ENCODE data around the gene C5orf52. TPM values are rescaled to one million over a fixed set of nuclear protein-coding genes. Genes with fewer than 3 reads are reported as not detected.
A peak's percentile ranks its signal among the peaks of the same experiment; 100 is the strongest.

C5orf52 gene
- total and polyA plus RNA-seq, 2 donors (not counting 1 experiment from before 2014, with no cell fraction given): not detected

GRCh38 chr5:157659868-157660660 lies 11.3 kb upstream of the C5orf52 start:
- H3K4me1 ChIP-seq (ENCODE audit: control insufficient read depth, extremely low read depth, insufficient read depth, low read length): no peaks in the 10 kb centered on the region
- no peak overlapping the region for H3K27ac ChIP-seq (ENCODE audit: insufficient read depth, low read length)
- H3K36me3 ChIP-seq (ENCODE audit: control insufficient read depth, insufficient read depth, low read length): no peaks in the 10 kb centered on the region
- no peak overlapping the region for H3K4me3 ChIP-seq (replicated peaks in 1 of 4; ENCODE audit: control extremely low read depth in 1 of 4, insufficient read depth in 1 of 4, low read depth in 3 of 4, low read length in 4 of 4)
- H3K27me3 ChIP-seq (ENCODE audit: control insufficient read depth, insufficient read depth, low read length): no peaks in the 10 kb centered on the region
- TF ChIP-seq EZH2 (IDR thresholded peaks at IDR 0.05; ENCODE audit: low read length, missing control alignments): no peak
- TF ChIP-seq, protein P1, sequence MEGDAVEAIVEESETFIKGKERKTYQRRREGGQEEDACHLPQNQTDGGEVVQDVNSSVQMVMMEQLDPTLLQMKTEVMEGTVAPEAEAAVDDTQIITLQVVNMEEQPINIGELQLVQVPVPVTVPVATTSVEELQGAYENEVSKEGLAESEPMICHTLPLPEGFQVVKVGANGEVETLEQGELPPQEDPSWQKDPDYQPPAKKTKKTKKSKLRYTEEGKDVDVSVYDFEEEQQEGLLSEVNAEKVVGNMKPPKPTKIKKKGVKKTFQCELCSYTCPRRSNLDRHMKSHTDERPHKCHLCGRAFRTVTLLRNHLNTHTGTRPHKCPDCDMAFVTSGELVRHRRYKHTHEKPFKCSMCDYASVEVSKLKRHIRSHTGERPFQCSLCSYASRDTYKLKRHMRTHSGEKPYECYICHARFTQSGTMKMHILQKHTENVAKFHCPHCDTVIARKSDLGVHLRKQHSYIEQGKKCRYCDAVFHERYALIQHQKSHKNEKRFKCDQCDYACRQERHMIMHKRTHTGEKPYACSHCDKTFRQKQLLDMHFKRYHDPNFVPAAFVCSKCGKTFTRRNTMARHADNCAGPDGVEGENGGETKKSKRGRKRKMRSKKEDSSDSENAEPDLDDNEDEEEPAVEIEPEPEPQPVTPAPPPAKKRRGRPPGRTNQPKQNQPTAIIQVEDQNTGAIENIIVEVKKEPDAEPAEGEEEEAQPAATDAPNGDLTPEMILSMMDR (conservative IDR thresholded peaks at IDR 0.05 in 1 of 2, IDR thresholded peaks at IDR 0.05 in 1 of 2; ENCODE audit: low read depth in 1 of 2, low read length in 2 of 2): no peak
- H3K9ac ChIP-seq (ENCODE audit: insufficient read depth, low read length): no peak overlapping the region
- H3K79me2 ChIP-seq (ENCODE audit: control insufficient read depth, insufficient read depth, low read length): no peaks in the 10 kb centered on the region
- no peaks in the 10 kb centered on the region for H4K20me1 ChIP-seq (ENCODE audit: control insufficient read depth, extremely low read depth, insufficient read depth, low read length)
- no peak for DNase-seq (ENCODE audit: low read depth in 2 of 2)
- no peak overlapping the region for H2AFZ ChIP-seq (ENCODE audit: low read length)
- H3K4me2 ChIP-seq (ENCODE audit: extremely low read depth, insufficient read depth, low read length): no peak overlapping the region
- no peaks in the 10 kb centered on the region for H3K9me3 ChIP-seq (ENCODE audit: control insufficient read depth, insufficient read depth, low read depth, low read length)

DNA sequence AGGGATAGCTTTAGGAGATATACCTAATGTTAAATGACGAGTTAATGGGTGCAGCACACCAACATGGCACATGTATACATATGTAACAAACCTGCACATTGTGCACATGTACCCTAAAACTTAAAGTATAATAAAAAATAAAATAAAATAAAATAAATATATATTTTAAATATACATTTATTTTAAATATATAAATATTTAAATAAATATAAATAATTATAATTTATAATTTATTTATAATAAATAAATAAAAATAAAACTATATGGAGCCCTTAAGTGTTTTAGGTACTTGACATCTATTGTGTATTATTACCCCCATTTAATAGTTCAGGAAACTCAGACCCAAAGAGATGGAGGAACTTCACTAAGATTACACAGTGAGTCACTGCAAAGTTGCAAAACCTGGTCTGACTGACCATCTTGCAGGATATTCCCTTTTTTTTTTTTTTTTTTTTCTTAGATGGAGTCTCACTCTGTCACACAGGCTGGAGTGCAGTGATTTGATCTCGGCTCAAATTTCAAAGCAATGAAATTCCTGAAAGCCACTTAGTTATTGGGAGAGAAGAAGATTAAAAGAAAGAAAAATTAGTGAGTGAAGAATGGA lies 5.8 kb upstream of the C5orf52 start:
- DNase-seq (ENCODE audit: low read depth in 2 of 2): peak; percentile 73 to 85
- H3K9me3 ChIP-seq (ENCODE audit: control insufficient read depth, insufficient read depth, low read depth, low read length): no peaks in the 10 kb centered on the region
- no peak overlapping the region for H3K4me3 ChIP-seq (replicated peaks in 1 of 4; ENCODE audit: control extremely low read depth in 1 of 4, insufficient read depth in 1 of 4, low read depth in 3 of 4, low read length in 4 of 4)
- H2AFZ ChIP-seq (ENCODE audit: low read length): no peak overlapping the region
- TF ChIP-seq, protein P1 (conservative IDR thresholded peaks at IDR 0.05 in 1 of 2, IDR thresholded peaks at IDR 0.05 in 1 of 2; ENCODE audit: low read depth in 1 of 2, low read length in 2 of 2): no peak
- no peak for TF ChIP-seq EZH2 (IDR thresholded peaks at IDR 0.05; ENCODE audit: low read length, missing control alignments)
- no peaks in the 10 kb centered on the region for H3K79me2 ChIP-seq (ENCODE audit: control insufficient read depth, insufficient read depth, low read length)
- no peak overlapping the region for H3K9ac ChIP-seq (ENCODE audit: insufficient read depth, low read length)
- no peak overlapping the region for H3K4me2 ChIP-seq (ENCODE audit: extremely low read depth, insufficient read depth, low read length)
- H4K20me1 ChIP-seq (ENCODE audit: control insufficient read depth, extremely low read depth, insufficient read depth, low read length): no peaks in the 10 kb centered on the region
- H3K27me3 ChIP-seq (ENCODE audit: control insufficient read depth, insufficient read depth, low read length): no peaks in the 10 kb centered on the region
- no peaks in the 10 kb centered on the region for H3K36me3 ChIP-seq (ENCODE audit: control insufficient read depth, insufficient read depth, low read length)
- no peak overlapping the region for H3K27ac ChIP-seq (ENCODE audit: insufficient read depth, low read length)
- no peaks in the 10 kb centered on the region for H3K4me1 ChIP-seq (ENCODE audit: control insufficient read depth, extremely low read depth, insufficient read depth, low read length)

DNA sequence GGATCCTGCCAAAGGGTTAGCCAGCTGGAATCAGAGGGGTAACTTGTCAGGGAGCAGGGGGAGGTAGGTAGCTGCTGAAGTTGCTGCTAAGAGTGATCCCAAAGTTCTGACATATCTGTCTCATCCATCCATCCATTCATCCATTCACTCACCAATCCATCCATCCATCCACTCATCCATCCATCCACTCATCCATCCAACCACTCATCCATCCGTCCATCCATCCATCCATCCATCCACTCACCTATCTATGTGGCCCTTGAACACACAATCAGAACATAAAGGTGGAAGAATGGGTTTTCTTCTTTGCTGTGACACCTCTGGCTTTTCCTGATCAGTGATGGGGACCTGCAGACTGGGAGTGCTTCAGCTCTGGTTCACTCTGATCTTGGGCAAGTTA lies 3.0 kb upstream of the C5orf52 start:
- Histone ChIP-seq H3K9me3 (ENCODE audit: control insufficient read depth, insufficient read depth, low read depth, low read length) (no peaks in the 10 kb centered on the region), H3K4me3 (replicated peaks in 1 of 4; ENCODE audit: control extremely low read depth in 1 of 4, insufficient read depth in 1 of 4, low read depth in 3 of 4, low read length in 4 of 4) (no peak overlapping the region), H3K4me2 (ENCODE audit: extremely low read depth, insufficient read depth, low read length) (no peak overlapping the region), H3K27me3 (ENCODE audit: control insufficient read depth, insufficient read depth, low read length) (peaks cover 5% of the 10 kb centered on the region), H3K79me2 (ENCODE audit: control insufficient read depth, insufficient read depth, low read length) (no peaks in the 10 kb centered on the region), H2AFZ (ENCODE audit: low read length) (no peak overlapping the region), H3K9ac (ENCODE audit: insufficient read depth, low read length) (no peak overlapping the region), H3K27ac (ENCODE audit: insufficient read depth, low read length) (no peak overlapping the region), H4K20me1 (ENCODE audit: control insufficient read depth, extremely low read depth, insufficient read depth, low read length) (no peaks in the 10 kb centered on the region), H3K36me3 (ENCODE audit: control insufficient read depth, insufficient read depth, low read length) (no peaks in the 10 kb centered on the region), H3K4me1 (ENCODE audit: control insufficient read depth, extremely low read depth, insufficient read depth, low read length) (peaks cover 3% of the 10 kb centered on the region)
- DNase-seq (ENCODE audit: low read depth in 2 of 2): no peak
- TF ChIP-seq, protein P1 (conservative IDR thresholded peaks at IDR 0.05 in 1 of 2, IDR thresholded peaks at IDR 0.05 in 1 of 2; ENCODE audit: low read depth in 1 of 2, low read length in 2 of 2): no peak
- TF ChIP-seq EZH2 (IDR thresholded peaks at IDR 0.05; ENCODE audit: low read length, missing control alignments): no peak
